Subcutaneous adipose tissue (tissue), 4 donors: ENCODE data around the gene NTN3. TPM values are rescaled to one million over a fixed set of nuclear protein-coding genes. Genes with fewer than 3 reads are reported as not detected.

Experiments used
- total RNA-seq, 4 donors: library from RNA; depleted of rRNA; stranded (reverse); fragments of >200 nt; gene quantifications; one replicate each; pipeline ENCODE4 v1.1.0, GENCODE V29; 2016
- TF ChIP-seq, protein P1 (sequence below): fragments of 450-650 bp; IDR thresholded peaks from one replicate; pipeline ENCODE4 v1.5.1; 2016; ENCODE audit warnings: low read depth, mild to moderate bottlenecking, control low read depth, antibody characterized with exemption, moderate library complexity

NTN3 gene
- total RNA-seq, 4 donors from 2014 or later: not detected

DNA sequence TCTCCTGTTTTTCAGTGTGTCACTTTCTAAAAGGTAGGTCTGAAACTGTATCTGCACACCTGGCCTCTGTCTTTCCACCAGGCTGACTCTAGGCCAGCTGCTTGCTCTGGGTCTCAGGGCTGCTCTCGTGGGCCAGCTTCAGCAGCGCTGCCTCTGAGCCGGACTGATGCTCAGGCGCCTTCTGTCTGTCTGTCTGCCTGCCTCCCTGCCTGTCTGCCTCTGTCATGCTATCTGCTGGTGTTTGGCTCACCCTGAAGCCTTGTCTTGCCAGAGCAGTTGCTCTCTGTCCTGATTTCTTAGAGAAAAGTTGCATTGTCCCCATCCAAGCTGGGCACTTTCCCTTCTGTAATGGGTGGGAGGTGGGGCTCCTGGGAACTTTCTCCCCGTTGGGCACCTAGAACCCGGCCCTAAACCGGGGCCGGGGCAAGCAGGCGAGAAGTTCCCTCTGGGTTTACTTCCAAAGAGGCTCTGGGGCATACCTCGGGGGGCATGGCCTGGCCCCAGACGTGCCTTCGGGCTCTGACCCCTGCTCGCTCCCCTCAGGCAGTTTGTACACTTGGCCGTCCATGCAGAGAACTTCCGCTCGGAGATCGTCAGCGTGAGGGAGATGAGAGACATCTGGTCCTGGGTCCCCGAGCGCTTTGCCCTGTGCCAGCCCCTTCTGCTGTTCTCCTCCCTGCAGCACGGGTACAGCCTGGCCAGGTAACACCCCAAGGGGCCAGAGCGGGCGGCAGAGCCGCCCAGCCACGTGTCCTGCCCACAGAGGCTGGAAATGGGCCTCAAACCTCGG lies 26.8 kb downstream of the NTN3 start:
- TF ChIP-seq, protein P1, sequence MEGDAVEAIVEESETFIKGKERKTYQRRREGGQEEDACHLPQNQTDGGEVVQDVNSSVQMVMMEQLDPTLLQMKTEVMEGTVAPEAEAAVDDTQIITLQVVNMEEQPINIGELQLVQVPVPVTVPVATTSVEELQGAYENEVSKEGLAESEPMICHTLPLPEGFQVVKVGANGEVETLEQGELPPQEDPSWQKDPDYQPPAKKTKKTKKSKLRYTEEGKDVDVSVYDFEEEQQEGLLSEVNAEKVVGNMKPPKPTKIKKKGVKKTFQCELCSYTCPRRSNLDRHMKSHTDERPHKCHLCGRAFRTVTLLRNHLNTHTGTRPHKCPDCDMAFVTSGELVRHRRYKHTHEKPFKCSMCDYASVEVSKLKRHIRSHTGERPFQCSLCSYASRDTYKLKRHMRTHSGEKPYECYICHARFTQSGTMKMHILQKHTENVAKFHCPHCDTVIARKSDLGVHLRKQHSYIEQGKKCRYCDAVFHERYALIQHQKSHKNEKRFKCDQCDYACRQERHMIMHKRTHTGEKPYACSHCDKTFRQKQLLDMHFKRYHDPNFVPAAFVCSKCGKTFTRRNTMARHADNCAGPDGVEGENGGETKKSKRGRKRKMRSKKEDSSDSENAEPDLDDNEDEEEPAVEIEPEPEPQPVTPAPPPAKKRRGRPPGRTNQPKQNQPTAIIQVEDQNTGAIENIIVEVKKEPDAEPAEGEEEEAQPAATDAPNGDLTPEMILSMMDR: no peak

DNA sequence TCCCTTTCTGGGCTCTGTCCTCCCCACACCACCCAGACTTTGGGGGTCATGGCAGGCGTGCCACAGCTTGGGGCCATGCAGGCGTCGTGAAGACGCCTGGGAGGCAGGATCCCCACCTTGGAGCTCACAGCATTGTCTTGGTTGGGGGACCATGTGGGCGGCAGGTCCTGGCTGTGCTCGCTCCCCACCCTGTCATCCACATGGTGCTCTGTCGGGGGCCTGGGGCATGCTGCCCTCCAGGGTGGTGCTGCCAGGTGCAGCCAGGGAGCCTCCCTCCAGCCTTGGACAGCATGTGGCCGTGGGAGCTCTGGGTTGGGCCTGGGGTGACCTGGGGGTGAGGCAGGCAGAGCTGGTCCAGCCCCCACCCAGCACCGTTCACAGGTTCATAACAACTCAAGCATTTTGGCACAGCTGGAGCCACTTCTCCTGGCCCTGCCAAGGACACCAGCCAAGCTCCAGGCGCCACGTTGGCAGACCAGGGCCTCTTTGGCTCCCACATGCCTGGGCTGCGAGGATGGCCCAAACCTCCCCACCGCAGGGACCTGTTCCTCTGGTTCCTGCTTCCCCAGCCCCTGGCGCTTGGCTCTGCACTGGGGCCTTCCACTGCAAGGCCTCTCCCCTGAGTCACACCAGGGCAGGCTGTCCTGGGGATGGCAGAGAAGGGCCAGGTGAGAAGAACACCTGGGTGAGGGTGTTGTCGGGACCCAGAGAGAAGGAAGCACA lies 27.6 kb downstream of the NTN3 start:
- TF ChIP-seq, protein P1: no peak

DNA sequence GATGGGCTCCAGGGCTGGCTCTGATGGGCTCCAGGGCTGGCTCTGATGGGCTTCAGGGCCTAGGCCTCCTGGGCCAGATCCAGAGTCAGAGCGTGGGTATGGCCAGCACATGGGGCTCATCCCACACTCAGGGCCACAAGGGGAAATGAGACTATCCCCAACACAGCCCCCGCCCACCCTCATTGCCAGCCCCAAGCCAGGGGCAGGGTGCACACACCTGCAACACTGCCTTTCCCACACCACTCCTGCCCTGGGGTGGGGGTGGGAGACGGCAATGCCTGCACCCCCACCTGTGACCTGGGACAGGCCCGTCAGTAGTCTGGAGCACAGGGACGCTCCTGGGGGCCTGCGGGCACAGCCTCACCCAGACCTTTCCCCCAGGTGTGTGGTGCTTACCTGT lies 28.4 kb downstream of the NTN3 start:
- TF ChIP-seq, protein P1: no peak

DNA sequence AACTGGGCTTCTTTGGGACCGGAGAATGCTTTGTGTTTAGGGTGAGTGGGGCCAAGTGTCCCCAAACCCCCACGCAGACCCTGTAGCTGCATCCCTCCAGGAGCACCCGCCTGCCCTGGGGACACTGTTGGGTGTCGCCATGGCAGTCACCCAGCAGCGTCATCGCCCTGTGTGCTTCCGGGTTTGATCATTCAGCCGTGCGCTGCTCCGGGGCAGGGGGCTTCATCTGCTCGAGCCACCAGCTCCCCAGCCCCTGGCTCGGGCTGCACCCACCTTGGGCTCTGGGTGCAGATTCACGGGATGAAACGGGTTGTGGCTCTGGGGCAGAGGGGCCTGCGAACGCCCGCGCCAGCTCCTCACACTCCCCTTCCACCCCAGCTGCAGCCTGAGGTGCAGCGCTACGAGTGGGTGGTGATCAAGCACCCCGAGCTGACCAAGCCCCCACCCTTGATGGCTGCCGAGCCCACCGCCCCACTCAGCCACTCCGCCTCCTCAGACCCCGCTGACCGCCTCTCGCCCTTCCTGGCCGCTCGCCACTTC lies 28.9 kb downstream of the NTN3 start:
- TF ChIP-seq, protein P1: no peak

DNA sequence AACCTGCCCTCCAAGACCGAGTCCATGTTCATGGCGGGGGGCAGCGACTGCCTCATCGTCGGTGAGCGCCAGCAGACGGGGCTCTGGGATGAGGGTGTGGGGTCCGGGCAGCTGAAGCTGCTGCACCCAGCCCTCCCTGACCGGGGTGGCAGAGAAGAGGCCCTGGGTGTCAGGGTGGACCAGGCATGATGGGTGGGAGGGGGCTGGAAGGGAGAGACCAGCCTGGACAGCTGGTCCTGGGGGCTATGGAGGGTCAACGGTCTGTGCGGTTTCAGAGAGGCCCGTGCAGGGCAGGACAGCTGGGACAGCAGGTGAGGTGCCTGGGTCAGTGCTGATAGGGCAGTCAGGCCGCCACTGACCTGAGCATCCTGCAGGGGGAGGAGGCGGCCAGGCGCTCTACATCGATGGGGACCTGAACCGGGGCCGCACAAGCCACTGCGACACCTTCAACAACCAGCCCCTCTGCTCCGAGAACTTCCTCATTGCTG lies 29.4 kb downstream of the NTN3 start:
- TF ChIP-seq, protein P1: no peak

DNA sequence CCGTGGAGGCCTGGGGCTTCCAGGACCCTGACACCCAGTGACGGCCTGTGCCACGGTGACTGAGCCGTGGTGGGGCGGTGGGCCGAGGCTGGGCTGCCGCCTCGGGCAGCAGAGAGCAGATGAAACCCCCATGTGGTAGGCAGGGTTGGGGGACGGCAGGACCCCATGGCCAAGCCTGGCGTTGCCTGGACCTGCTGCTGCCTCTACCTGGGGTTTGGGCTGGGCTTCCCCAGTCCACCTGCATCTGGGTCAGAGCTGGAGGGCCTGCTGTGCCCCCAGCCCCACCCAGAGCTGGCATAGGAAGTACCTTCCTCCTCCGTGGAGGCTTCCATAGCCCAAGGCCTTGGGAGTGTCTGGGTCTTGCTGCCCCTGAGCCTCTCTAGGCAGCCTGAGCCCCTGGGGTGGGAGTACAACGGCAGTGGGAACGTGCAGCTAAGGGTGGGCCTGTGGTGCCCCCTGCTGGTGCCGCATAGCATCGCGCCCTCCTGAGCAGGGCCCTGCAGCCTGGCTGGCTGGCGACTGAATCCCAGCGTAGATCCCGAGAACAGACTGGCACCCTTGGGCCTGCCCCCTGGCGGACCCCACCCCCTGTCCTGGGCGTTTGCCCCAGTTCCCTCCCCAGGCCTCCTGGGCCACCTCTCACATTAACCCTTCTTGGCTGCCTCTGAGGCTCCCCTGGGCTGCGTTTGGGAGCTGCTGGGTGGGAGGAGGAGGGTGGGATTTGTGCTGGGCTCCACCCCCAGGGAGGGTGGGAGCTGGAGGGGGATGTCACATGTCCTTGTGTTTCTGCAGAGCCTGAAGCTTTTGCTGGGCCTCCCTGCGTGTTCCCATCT lies 30.0 kb downstream of the NTN3 start:
- TF ChIP-seq, protein P1: no peak
